ENCODE data around the gene GNAQ. TPM values are rescaled to one million over a fixed set of nuclear protein-coding genes. Genes with fewer than 3 reads are reported as not detected.
A peak's percentile ranks its signal among the peaks of the same experiment; 100 is the strongest.

GNAQ gene
- polyA plus RNA-seq, 1 of the 3 experiments (the other 2 are of a cell fraction) = 20.9 TPM

- TF ChIP-seq PBX3 (IDR thresholded peaks at IDR 0.05) = peak; percentile 94
- TF ChIP-seq FOXM1 (IDR thresholded peaks at IDR 0.05; ENCODE audit: low read depth) = peak; percentile 56; the same call in 1 of the 2 replicates
- no peak for TF ChIP-seq EZH2phosphoT487 (IDR thresholded peaks at IDR 0.05; ENCODE audit: borderline replicate concordance, low read depth)
- peak; percentile 43 to 72; a peak in 2 of 4 replicates for TF ChIP-seq EP300 (IDR thresholded peaks at IDR 0.05; ENCODE audit: borderline replicate concordance in 1 of 2, low read depth in 1 of 2, low read length in 1 of 2)
Measured at GRCh38 chr9:77809552-77809951, 222.1 kb downstream of the GNAQ start (continued).

GRCh38 chr9:77808751-77809081, 222.9 kb downstream of the GNAQ start:
- Histone ChIP-seq H3K9me3 (no peaks in the 10 kb centered on the region), H3K27ac (ENCODE audit: low read depth in 2 of 2, low read length in 1 of 2) (peak overlapping the region in 1 of 2 experiments; percentile 11; a peak in 1 of 4 replicates), H3K79me2 (ENCODE audit: insufficient read depth) (peaks cover 32% of the 10 kb centered on the region; the same call in 1 of the 2 replicates), H3F3A (replicated peaks; ENCODE audit: insufficient read depth) (peaks cover 19% of the 10 kb centered on the region), H2AFZ (ENCODE audit: low read depth) (no peak overlapping the region), H3K27me3 (ENCODE audit: insufficient read depth) (no peaks in the 10 kb centered on the region), H3K4me3 (ENCODE audit: low read depth in 2 of 2, low read length in 1 of 2) (no peak overlapping the region), H3K9me2 (no peaks in the 10 kb centered on the region), H3K4me1 (ENCODE audit: control insufficient read depth in 1 of 2, insufficient read depth in 2 of 2, low read depth in 1 of 2, low read length in 1 of 2) (peaks cover 10 to 21% of the 10 kb centered on the region in 2 experiments), H3K4me2 (no peak overlapping the region), H4K20me1 (ENCODE audit: insufficient read depth) (no peaks in the 10 kb centered on the region), H3K9ac (no peak overlapping the region), H3K36me3 (replicated peaks in 1 of 2; ENCODE audit: control insufficient read depth in 1 of 2, insufficient read depth in 2 of 2, low read length in 1 of 2) (peaks cover 23 to 24% of the 10 kb centered on the region in 2 experiments)
- 91% methylated on average over 2 of the region's 2 CpGs for WGBS (ENCODE audit: low lambda C conversion rate)
- POLR2A ChIA-PET = no interaction called here
- no peak for TF ChIP-seq EZH2phosphoT487 (IDR thresholded peaks at IDR 0.05; ENCODE audit: borderline replicate concordance, low read depth)
- TF ChIP-seq GABPA (IDR thresholded peaks at IDR 0.05; ENCODE audit: low read depth) = no peak
- no peak for TF ChIP-seq YY1 (IDR thresholded peaks at IDR 0.05; ENCODE audit: low read depth)
- TF ChIP-seq FOXJ3 (CRISPR knock-in tag; IDR thresholded peaks at IDR 0.05) = no peak
- no peak for TF ChIP-seq SMC3 (IDR thresholded peaks at IDR 0.05; ENCODE audit: low read depth, low read length)
- TF ChIP-seq JUND (IDR thresholded peaks at IDR 0.05) = no peak
- no peak for TF ChIP-seq RXRA (IDR thresholded peaks at IDR 0.05; ENCODE audit: borderline replicate concordance, low read depth)
- no peak for TF ChIP-seq PBX3 (IDR thresholded peaks at IDR 0.05)
- TF ChIP-seq NRF1 (IDR thresholded peaks at IDR 0.05; ENCODE audit: low read depth, low read length) = no peak
- TF ChIP-seq USF2 (IDR thresholded peaks at IDR 0.05; ENCODE audit: borderline replicate concordance, low read depth, low read length) = no peak
- no peak for TF ChIP-seq POLR2AphosphoS5 (IDR thresholded peaks at IDR 0.05; ENCODE audit: low read depth, low read length)
- TF ChIP-seq FOSL2 (IDR thresholded peaks at IDR 0.05; ENCODE audit: borderline replicate concordance, low read depth) = no peak
- no peak for TF ChIP-seq CHD2 (IDR thresholded peaks at IDR 0.05; ENCODE audit: low read length, partially characterized antibody)
- TF ChIP-seq EP300 (IDR thresholded peaks at IDR 0.05; ENCODE audit: borderline replicate concordance in 1 of 2, low read depth in 1 of 2, low read length in 1 of 2) = no peak
- DNase-seq = no peak
- CTCF ChIA-PET = interaction anchor here (0.9 to 1.5 kb wide), 3 partner anchors 10 to 451 kb away, joined by 3 read pairs; no protein-coding TSS in a partner anchor

Measured in SK-N-SH (cell line).